HG03521 (cell line): ENCODE data around the gene CALD1.

ENCODE experiments used
- ATAC-seq: cut with Tn5 transposase; IDR thresholded peaks from one replicate; pipeline ENCODE4 v1.9.1; 2021; ENCODE audit warnings: mild to moderate bottlenecking, moderate library complexity; ENCODE audit not compliant: unreplicated experiment

Gene CALD1

GRCh38 chr7:134890246-134891240 is 111.1 kb downstream of the CALD1 start:
- ATAC-seq: no peak

- no peak for ATAC-seq
Observed at GRCh38 chr7:134891262-134891695, 111.8 kb downstream of the CALD1 start.

DNA sequence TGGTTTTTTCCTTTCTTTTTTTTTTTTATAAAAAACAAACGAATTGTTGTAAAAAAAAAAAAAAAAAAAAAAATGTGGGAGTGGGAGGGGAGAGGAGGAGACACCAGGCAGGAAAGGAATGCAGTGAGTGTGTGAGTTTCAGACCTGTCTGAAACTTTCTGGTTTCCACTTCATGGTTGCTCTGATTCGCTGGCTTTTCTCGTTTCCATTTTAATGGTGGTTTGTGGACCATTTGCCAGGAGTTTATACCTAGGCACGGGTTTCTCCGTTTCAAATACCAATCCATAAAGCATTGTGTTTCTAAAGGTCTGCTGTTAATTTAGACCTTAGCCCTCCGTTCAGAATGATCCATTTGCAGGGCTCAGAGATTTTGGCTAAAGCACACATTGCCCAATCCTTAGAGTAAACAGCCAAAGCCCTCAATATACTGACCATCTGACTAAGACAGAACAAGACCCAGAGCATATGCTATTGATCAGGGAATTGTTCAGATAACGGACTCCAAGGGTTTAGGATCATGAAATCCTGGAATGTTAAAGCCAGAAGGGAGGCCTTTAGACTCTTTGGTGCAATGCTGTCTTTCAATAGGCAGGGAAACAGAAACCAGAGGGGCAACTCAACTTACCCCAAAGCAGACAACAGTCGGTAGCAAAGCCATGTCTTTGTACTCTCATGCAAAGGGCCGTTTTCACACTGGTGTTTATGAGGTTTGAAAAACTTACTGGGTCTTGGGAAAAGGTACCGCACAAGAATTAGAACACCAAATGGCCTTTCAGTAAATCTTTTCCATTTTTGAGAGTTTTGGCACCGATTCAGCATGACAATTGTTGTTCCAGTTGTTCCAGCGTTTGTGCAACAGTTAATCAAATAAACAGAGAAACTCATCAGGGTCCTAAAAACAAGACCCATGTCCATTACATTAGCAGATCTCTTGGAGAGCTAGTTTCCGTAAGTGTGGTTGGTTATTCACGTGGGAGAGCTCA is 112.6 kb downstream of the CALD1 start:
- ATAC-seq: no peak

DNA sequence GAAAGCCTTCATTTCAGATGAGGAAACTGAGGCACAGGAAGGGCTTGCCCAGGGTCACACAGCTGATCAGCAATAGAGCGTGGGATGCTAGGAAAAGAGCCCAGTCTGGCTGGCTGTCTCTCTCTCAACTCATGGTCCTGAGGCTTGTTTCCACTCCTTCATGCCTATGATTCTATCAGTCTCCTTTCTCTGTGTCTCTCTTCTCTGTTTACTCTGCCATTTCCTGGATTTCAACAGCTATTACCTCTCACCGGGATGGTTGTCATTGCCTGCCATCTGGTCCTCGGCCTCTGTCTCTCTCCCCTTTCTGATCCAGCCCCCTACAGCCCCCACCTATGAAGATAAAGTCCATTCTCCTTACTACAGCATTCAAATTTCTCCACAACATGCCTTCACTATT is 113.5 kb downstream of the CALD1 start:
- ATAC-seq: no peak

GRCh38 chr7:134893920-134894319 is 114.5 kb downstream of the CALD1 start:
- no peak for ATAC-seq

GRCh38 chr7:134894928-134895327 is 115.5 kb downstream of the CALD1 start:
- no peak for ATAC-seq

- no peak for ATAC-seq
Observed at GRCh38 chr7:134896073-134896472, 116.6 kb downstream of the CALD1 start.

- no peak for ATAC-seq
Observed at GRCh38 chr7:134897936-134898335, 118.5 kb downstream of the CALD1 start.

GRCh38 chr7:134899729-134900128 is 120.3 kb downstream of the CALD1 start:
- no peak for ATAC-seq

DNA sequence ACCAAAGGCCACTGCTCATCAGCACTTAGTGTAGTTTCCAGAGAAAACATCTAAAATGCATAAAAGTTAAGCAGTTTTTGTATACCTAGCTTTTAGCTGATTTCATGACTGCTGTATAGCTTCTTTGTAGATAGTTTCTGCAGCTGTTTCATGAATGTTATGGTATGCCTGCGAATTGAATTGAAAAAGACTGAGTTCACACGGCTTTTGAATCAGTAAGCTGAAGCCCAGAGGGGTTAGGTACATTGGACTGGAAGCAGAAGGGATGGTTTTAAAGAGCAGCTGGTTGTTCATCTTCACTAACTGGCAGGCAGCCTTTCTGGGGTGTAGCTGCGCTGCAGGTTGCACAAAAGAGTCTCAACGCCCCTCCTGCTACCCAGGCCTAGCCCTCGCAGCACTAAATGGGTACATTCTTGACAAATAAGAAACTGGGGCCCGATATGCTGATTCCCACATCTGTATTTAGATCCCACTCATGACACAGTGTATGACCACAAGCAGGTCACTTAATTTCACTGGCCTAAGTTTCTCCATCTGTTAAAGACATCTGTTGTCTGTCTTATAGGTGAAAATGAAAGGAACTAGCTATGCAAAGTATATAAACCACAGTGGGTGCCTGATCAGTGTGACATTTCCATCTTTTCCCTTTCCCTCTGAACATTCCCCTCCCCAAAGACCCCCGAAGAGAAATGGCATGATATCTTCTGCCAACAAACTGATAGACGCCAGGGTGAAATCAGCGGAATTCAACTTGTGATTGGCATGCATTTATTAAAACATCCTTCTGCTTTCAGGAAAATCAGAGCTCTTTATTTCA is 120.9 kb downstream of the CALD1 start:
- peak; percentile 71 for ATAC-seq

DNA sequence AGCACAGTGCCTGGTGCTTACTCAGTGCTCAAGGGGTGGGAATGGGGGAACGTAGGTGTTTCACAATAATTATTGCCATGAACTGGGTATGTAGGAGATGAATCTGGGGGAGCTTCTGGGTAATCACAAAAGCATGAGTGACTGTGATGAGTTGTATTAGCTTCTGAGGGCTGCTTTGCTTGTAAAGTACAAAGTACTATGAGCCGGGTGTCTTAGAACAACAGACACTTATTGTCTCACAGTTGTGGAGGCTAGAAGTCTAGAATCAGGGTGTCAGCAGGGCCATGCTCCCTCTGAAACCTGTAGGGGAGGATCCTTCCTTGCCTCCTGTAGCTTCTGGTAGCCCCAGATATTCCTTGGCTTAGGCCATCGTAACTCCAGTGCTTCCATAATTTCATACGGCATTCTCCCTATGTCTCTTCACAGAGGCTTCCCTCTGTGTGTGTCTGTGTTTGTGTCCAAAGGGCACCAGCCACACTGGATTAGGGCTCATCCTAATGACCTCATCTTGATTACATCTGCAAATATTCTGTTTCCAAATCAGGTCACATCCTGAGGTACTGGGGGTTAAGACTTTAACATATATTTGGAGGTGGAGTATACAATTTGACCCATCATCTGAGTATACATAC is 122.1 kb downstream of the CALD1 start:
- ATAC-seq: no peak

- no peak for ATAC-seq
Observed at GRCh38 chr7:134902058-134902457, 122.6 kb downstream of the CALD1 start.

DNA sequence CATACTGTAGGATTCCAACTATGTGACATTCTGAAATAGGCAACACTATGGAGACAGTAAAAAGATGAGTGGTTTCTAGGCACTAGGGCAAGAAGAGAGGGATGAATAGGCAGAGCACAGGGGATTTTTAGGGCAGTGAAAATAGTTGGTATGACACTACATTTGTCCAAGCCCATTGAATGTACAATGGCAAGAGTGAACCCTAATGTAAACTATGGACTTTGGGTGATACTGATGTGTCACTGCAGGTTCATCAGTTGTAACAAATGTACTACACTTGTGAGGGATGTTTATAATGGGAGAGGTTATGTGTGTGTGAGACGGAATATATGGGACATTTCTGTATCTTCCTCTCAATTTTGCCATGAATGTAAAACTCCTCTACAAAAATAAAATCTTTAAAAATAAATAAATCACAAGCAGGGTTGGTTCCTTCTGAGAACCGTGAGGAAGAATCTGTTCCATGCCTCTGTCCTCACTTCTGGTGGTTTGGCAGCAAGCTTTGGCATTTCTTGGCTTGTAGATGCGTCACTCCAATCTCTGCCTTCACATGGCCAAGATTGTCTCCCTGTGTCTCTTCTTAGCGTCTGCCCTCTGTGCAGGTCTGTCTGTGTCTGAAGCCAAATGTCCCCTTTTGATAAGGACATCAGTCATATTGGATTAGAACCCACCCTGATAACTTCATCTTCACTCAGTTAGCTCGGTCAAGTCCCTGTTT is 123.8 kb downstream of the CALD1 start:
- no peak for ATAC-seq

- ATAC-seq: no peak
Observed at GRCh38 chr7:134905375-134905774, 125.9 kb downstream of the CALD1 start.

GRCh38 chr7:134907000-134907399 is 127.6 kb downstream of the CALD1 start:
- ATAC-seq: no peak

GRCh38 chr7:134907639-134908038 is 128.2 kb downstream of the CALD1 start:
- no peak for ATAC-seq

DNA sequence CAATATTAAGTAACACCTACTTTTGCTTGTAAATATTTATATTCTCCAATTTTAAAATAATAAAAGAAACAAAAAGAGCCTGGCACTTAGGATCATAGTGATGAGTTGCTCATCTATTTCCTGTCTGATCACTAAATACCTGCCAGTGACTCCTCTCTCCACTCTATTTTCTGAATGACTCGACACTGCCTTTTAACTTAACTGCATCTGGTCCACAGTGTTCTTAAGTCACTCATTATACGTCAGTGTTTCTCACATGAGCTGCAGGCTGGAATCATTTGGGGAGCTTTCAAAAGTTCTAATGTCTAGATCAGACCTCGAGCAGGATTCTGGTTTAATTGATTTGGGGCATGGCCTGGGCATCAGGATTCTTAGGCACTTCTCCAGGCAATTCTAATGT is 128.9 kb downstream of the CALD1 start:
- ATAC-seq: no peak

- no peak for ATAC-seq
Observed at GRCh38 chr7:134910214-134910890, 130.9 kb downstream of the CALD1 start.

DNA sequence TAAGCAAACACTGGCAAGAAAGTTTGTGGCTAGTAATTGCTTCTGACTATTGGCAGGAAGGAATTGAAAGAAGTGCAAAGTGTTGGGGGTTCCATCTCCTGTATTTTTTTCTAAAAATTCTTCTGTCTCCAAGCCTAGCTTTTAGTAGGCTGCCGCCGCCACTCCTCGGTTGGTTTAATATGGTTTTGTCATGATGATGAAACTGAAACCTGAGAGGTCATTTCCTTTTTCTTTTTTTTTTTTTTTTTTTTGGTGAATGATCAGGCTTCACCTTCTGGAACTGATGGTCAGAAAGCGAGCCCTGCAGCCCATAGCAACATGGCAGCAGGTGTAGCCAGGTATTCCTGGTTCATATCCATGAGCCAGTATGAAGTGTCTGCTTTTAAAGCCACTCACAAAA is 131.5 kb downstream of the CALD1 start:
- ATAC-seq: no peak
